Keratinocyte (primary cell): ENCODE measurements around the gene SDC3.

Experiments
- EZH2 ChIP-seq: IDR thresholded peaks from one replicate; pipeline ENCODE4 v1.6.1; 2012; ENCODE audit warnings: inconsistent platforms, mild to moderate bottlenecking, low read length, moderate library complexity
- TF ChIP-seq, protein P1 (sequence below), 3 experiments: IDR thresholded peaks in 1 of 3; conservative IDR thresholded peaks in 1 of 3; optimal IDR thresholded peaks in 1 of 3; 2 replicates in 2 of 3; 3 replicates in 1 of 3; pipeline versions ENCODE3 to v1.5.1; 2011; ENCODE audit warnings: low read length in 3 of 3, mild to moderate bottlenecking in 3 of 3, moderate library complexity in 2 of 3, control low read depth in 1 of 3, inconsistent platforms in 1 of 3; ENCODE audit not compliant: insufficient read depth in 2 of 3; ENCODE audit errors: extremely low read depth in 1 of 3

DNA sequence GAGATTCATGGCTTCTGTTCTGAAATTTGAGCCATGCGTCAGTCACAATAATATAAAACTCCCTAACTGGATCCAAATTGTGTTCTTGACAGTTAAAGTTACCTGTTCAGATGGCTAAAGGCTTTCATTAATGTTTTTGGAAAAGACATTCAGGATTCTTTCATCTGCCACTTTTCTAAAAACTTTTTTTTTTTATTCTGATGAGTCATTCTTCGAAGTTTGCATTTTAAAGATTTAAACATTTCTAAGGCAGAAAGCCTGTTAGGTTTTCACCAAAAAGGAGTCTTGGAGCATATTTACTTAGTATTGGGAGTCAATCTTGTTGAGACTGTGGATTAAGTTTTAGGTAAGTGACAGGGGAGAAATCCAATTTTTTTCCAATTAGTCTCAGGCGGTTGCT, 18.9 kb upstream of the SDC3 start:
- no peak for TF ChIP-seq EZH2
- TF ChIP-seq, protein P1, sequence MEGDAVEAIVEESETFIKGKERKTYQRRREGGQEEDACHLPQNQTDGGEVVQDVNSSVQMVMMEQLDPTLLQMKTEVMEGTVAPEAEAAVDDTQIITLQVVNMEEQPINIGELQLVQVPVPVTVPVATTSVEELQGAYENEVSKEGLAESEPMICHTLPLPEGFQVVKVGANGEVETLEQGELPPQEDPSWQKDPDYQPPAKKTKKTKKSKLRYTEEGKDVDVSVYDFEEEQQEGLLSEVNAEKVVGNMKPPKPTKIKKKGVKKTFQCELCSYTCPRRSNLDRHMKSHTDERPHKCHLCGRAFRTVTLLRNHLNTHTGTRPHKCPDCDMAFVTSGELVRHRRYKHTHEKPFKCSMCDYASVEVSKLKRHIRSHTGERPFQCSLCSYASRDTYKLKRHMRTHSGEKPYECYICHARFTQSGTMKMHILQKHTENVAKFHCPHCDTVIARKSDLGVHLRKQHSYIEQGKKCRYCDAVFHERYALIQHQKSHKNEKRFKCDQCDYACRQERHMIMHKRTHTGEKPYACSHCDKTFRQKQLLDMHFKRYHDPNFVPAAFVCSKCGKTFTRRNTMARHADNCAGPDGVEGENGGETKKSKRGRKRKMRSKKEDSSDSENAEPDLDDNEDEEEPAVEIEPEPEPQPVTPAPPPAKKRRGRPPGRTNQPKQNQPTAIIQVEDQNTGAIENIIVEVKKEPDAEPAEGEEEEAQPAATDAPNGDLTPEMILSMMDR (optimal IDR thresholded peaks at IDR 0.05 in 1 of 3, IDR thresholded peaks at IDR 0.05 in 1 of 3, conservative IDR thresholded peaks at IDR 0.05 in 1 of 3; ENCODE audit: extremely low read depth in 1 of 3, insufficient read depth in 2 of 3, low read length in 3 of 3), result no peak
